GM19395 (cell line): ENCODE measurements around the gene ICAM4.
"Not testable (repeated sequence)": the region's sequence is repeated elsewhere in the genome, so short reads cannot be mapped to it uniquely, and the experiment has no call there.

ENCODE experiments used
- ATAC-seq: cut with Tn5 transposase; IDR thresholded peaks from one replicate; pipeline ENCODE4 v1.9.1; 2021; ENCODE audit warnings: mild to moderate bottlenecking, moderate library complexity; ENCODE audit not compliant: unreplicated experiment

The ICAM4 gene

DNA sequence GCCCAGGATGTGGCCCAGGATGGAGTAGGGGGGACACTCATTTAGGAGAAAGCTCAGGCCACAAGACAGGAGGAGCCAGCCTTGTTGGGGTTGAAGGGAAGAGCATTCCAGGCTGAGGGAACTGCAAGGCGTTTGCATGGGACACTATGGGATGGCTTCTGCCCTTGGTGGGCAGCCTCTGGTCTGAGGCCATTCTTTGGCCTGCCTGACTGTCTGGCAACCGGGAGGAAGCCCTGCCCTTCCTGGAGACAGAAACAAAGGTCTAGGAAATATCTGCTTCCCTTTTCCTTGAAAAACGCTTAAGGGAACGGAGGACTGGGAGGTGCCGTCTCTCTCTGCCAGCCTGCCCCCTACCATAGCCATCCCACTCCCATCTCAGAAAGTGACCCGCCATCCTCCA lies 18.7 kb upstream of the ICAM4 start:
- ATAC-seq = no peak

DNA sequence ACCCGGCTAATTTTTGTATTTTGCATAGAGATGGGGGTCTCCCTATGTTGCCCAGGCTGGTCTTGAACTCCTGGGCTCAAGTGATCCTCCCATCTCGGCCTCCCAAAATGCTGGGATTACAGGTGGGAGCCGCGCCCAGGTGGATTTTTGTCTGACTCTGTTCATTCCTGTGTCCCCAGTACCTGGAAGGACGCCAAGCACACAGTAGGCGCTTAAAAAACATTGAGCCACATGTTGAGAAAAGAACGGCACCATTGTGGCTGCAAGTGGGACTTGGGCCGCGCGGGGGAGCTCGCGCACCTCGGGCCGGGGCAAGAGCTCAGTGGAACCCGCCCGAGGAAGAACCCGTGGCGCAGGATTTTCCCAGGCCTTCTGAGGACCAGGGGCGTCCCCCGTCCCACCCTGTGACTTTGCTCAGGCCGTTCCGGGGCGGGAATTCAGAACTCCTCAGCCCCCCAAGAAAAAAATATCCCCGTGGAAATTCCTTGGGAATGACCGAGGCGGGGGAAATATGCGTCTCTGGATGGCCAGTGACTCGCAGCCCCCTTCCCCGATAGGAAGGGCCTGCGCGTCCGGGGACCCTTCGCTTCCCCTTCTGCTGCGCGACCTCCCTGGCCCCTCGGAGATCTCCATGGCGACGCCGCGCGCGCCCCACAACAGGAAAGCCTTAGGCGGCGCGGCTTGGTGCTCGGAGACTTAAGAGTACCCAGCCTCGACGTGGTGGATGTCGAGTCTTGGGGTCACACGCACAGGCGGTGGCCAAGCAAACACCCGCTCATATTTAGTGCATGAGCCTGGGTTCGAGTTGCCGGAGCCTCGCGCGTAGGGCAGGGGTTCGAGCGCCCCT lies 17.2 kb upstream of the ICAM4 start:
- no peak for ATAC-seq

DNA sequence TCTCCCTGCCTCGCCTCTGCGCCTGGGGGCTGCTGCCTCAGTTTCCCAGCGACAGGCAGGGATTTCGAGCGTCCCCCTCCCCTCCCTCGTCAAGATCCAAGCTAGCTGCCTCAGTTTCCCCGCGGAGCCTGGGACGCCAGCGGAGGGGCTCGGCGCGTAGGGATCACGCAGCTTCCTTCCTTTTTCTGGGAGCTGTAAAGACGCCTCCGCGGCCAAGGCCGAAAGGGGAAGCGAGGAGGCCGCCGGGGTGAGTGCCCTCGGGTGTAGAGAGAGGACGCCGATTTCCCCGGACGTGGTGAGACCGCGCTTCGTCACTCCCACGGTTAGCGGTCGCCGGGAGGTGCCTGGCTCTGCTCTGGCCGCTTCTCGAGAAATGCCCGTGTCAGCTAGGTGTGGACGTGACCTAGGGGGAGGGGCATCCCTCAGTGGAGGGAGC lies 16.6 kb upstream of the ICAM4 start:
- ATAC-seq = no peak

DNA sequence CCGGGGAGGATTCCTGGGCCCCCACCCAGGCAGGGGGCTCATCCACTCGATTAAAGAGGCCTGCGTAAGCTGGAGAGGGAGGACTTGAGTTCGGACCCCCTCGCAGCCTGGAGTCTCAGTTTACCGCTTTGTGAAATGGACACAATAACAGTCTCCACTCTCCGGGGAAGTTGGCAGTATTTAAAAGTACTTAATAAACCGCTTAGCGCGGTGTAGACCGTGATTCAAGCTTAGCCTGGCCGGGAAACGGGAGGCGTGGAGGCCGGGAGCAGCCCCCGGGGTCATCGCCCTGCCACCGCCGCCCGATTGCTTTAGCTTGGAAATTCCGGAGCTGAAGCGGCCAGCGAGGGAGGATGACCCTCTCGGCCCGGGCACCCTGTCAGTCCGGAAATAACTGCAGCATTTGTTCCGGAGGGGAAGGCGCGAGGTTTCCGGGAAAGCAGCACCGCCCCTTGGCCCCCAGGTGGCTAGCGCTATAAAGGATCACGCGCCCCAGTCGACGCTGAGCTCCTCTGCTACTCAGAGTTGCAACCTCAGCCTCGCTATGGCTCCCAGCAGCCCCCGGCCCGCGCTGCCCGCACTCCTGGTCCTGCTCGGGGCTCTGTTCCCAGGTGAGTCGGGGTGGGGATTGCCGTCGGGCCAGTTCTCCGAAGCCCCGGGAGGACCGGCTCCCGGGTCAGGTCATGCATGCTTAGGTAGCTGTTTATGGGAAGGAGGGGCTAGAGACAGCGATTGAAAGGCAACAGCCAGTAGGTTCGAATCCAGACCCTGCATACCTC lies 15.9 kb upstream of the ICAM4 start, which contains the start of gene ICAM1:
Gene ICAM1, plus strand, starts transcription at position 505 of the 779 bp plus-strand sequence. Its CDS starts 40 bp downstream, at position 545.
- ATAC-seq = no peak

DNA sequence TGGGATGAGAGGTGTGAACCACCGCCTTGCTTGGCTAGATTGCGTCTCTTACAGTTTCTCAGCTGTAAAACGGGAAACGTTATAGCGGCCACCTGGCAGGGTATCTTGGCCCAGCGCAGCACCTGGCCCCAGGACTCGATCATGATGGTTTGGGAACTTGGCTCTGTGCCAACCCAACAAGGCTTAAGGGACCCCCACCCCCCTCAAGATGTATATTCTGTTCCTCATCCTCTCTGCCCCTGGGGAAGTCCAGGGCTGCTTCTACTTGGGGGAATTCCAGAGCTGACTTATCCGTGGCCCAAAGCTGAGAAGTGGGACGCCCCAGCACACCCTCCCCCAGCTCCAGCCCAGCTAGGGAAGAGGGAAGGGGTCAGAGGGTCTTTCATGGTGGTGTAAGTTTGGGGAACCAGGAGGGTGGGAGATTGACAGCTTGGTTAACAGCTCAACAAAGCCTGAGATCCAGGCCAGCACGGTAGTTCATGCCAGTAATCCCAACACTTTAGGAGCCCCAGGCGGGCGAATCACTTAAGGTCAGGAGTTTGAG lies 15.1 kb upstream of the ICAM4 start:
- ATAC-seq = no peak

DNA sequence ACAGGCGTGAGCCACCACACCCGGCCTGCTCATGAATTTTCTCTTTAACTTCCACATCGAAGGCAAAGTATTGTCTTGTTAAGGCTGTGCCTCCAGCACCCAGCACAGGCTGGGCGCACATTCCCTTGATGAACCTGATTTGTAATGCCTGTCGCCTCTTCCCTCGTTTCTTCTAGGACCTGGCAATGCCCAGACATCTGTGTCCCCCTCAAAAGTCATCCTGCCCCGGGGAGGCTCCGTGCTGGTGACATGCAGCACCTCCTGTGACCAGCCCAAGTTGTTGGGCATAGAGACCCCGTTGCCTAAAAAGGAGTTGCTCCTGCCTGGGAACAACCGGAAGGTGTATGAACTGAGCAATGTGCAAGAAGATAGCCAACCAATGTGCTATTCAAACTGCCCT lies 12.2 kb upstream of the ICAM4 start:
- no peak for ATAC-seq

DNA sequence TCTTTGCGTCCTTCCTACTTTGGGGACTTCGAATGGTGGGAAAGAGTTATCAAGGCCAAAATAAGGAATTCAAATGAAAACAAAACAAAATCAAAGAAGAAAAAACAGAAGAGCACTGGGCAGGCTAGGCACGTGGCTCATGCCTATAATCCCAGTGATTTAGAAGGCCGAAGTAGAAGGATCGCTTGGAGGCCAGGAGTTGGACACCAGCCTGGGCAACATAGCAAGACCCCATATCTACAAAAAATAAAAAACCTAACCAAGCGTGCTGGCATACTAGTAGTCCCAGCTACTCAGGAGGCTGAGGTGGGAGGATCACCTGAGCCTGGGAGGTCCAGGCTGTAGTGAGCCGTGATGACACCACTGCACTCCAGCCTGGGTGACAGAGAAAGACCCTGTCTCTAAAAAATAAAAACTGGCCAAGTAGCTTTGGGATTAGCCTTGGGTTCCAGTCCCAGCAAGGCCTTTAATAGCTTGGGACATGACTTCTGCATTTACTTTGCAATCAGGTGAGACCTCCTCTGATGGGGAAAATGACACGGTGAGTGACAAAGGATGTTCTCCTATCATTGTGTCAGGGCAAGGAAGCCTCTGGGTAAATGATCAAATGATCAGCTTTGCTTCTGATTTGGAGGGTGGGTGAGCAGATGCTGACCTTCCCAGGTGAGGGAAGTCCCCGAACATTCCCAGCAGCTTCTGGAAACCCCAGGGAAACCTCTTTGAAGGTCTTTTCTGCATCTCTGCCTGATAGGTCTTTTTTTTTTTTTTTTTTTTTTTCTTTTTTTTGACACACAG lies 8.8 kb upstream of the ICAM4 start:
- ATAC-seq = no peak

DNA sequence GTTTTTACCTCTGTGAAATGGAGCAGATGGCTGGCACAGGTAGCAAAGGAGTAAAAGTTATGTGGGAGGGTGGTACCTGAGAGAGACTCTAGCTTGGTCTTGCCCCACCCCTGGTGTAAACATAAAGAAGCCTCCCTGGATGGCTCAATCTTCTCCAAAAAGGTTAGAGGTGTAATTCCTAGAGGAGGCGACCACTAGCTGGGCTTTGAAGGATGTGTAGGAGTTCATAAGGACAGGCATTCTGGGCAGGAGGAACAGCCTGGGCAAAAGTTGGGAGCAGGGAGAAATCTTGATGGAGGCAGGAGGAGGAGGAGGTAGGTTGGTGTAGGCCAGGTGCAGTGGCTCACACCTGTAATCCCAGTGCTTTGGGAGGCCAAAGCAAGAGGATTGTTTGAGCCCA lies 7.8 kb upstream of the ICAM4 start:
- no peak for ATAC-seq

DNA sequence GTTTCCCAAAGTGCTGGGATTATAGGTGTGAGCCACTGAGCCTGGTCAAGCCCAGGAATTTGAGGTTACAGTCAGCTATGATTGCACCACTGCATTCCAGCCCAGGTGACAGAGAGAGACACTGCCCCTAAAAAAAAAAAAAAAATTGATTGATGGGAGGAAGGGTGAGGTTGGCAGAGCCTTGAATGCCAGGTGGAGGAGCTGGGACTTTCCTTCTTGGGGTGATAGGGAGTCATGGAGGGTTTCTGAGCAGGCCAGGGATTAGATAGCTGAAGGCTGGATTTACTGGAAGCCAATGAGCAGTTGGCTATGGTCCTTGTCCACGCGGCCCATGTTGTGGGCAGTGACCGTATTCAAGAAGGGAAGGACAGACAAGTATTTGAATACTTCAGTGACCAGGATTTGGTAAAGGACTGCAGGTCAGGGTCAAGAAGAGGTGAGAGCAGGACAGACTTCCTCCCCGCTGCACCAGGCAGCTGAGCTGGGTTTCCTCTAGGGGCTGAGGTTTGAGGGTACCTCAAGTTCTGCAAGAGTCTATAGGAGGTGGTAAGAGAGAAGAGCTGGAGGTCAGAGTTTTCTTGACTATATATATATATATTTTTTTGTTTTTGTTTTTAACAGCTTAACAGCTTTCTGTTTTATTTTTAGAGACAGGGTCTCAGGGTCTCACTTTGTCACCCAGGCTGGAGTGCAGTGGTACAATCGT lies 6.9 kb upstream of the ICAM4 start:
- ATAC-seq = no peak

DNA sequence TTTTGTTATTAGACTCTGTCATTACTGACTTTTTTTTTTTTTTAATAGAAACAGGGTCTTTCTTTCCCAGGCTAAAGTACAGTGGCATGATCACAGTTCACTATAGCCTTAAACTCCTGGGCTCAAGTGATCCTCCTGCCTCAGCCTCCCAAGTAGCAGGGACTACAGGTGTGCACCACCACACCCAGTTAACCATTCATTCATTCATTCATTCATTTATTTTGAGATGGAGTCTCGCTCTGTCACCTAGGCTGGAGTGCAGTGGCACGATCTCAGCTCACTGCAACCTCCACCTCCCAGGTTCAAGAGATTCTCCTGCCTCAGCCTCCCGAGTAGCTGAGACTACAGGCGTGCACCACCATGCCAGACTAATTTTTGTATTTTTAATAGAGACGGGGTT lies 4.7 kb upstream of the ICAM4 start:
- not testable (repeated sequence) for ATAC-seq

DNA sequence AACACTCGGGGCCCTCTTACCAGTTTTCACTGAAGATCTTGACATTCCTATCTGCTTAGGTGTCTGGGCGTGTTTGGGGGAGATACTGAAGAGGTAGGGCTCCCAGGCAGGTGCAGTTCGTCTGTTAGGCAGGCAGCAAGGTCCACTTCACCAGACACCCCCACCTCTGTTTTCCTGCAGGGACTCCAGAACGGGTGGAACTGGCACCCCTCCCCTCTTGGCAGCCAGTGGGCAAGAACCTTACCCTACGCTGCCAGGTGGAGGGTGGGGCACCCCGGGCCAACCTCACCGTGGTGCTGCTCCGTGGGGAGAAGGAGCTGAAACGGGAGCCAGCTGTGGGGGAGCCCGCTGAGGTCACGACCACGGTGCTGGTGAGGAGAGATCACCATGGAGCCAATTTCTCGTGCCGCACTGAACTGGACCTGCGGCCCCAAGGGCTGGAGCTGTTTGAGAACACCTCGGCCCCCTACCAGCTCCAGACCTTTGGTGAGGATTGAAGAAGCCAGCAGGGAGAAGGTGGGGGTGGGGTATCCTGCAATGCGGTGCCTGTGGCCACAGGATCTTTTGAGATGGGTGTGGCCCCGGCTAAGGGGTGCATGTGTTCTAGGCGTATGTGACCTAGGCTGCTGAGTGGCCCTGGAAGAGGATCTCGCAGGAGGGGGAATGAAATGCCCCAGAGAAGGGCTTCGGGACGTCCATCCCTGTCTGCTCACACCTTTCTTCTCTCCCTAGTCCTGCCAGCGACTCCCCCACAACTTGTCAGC lies 3.3 kb upstream of the ICAM4 start:
- ATAC-seq = no peak

DNA sequence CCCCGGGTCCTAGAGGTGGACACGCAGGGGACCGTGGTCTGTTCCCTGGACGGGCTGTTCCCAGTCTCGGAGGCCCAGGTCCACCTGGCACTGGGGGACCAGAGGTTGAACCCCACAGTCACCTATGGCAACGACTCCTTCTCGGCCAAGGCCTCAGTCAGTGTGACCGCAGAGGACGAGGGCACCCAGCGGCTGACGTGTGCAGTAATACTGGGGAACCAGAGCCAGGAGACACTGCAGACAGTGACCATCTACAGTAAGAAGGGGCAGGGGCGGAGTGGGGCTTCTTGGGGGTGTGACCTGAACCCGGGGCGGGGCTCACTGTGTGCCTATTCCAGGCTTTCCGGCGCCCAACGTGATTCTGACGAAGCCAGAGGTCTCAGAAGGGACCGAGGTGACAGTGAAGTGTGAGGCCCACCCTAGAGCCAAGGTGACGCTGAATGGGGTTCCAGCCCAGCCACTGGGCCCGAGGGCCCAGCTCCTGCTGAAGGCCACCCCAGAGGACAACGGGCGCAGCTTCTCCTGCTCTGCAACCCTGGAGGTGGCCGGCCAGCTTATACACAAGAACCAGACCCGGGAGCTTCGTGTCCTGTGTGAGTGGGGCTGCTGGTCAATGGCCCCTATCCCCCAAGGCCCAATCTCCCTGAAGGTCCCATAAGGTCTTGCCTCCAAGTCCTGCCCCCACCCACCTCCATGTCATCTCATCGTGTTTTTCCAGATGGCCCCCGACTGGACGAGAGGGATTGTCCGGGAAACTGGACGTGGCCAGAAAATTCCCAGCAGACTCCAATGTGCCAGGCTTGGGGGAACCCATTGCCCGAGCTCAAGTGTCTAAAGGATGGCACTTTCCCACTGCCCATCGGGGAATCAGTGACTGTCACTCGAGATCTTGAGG lies 2.4 kb upstream of the ICAM4 start:
- ATAC-seq = no peak

DNA sequence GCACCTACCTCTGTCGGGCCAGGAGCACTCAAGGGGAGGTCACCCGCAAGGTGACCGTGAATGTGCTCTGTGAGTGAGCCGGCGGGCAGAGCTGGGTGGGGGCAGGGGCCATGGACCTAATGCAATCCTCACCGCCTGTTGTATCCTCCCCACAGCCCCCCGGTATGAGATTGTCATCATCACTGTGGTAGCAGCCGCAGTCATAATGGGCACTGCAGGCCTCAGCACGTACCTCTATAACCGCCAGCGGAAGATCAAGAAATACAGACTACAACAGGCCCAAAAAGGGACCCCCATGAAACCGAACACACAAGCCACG lies 1.8 kb upstream of the ICAM4 start:
- no peak for ATAC-seq

DNA sequence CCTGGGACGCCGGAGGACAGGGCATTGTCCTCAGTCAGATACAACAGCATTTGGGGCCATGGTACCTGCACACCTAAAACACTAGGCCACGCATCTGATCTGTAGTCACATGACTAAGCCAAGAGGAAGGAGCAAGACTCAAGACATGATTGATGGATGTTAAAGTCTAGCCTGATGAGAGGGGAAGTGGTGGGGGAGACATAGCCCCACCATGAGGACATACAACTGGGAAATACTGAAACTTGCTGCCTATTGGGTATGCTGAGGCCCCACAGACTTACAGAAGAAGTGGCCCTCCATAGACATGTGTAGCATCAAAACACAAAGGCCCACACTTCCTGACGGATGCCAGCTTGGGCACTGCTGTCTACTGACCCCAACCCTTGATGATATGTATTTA lies 1.4 kb upstream of the ICAM4 start:
- no peak for ATAC-seq

DNA sequence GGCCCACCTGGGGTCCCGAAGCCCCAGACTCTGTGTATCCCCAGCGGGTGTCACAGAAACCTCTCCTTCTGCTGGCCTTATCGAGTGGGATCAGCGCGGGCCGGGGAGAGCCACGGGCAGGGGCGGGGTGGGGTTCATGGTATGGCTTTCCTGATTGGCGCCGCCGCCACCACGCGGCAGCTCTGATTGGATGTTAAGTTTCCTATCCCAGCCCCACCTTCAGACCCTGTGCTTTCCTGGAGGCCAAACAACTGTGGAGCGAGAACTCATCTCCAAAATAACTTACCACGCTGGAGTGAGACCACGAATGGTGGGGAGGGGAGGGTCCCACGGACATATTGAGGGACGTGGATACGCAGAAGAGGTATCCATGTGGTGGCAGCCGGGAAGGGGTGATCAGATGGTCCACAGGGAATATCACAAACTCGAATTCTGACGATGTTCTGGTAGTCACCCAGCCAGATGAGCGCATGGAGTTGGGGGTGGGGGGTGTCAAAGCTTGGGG lies 2.0 kb downstream of the ICAM4 start:
- ATAC-seq = no peak

DNA sequence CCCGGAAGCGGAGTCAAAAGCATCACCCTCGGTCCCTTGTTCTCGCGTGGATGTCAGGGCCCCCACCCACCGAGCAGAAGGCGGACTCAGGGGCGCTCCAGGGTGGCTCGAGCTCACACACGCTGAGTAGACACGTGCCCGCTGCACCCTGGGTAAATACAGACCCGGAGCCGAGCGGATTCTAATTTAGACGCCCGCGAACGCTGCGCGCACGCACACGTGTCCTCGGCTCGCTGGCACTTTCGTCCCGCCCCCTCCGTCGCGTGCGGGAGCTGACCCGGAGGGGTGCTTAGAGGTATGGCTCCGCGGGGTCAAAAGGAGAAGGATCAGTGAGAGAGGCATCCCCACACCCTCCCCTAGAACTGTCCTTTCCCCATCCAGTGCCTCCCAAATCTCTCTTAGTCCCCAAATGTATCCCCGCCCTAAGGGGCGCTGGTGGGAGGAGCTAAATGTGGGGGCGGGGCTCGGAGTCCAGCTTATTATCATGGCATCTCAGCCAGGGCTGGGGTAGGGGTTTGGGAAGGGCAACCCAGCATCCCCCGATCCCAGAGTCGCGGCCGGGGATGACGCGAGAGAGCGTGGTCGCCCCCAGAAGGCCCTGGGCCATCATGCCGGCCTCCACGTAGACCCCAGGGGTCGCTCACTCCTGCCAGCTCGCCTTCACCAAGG lies 2.5 kb downstream of the ICAM4 start:
- no peak for ATAC-seq

DNA sequence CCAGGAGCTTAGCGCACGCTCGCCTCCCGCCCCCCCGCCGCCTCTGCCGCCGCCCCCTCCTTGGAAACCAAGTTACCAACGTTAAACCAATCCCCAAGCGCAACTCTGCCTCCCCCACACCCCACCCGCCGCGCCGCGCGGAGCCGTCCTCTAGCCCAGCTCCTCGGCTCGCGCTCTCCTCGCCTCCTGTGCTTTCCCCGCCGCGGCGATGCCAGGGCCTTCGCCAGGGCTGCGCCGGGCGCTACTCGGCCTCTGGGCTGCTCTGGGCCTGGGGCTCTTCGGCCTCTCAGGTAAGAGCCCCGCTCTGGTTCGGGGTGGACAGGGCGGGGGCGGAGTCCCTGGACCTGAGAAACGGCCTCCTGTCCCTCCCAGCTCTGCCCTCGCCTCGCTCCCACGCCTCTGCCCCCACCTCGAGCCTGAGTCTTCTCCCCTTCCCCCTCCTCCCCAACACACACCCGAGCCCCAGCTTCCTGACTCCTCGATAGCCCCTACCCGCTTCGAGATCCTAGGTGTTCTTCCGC lies 3.1 kb downstream of the ICAM4 start, which contains the start of gene ICAM5:
Gene ICAM5, plus strand, starts transcription at position 117 of the 521 bp plus-strand sequence. Its CDS starts 92 bp downstream, at position 209.
- ATAC-seq = no peak
